Measurements from ENCODE around the gene ANTXR2. TPM values are rescaled to one million over a fixed set of nuclear protein-coding genes. Genes with fewer than 3 reads are reported as not detected.
"Not testable (repeated sequence)": the region's sequence is repeated elsewhere in the genome, so short reads cannot be mapped to it uniquely, and the experiment has no call there.

ANTXR2 gene
- total RNA-seq, 1 donor from 2014 or later = 12.6 TPM

- no peak for FAIRE-seq
Observed at GRCh38 chr4:79998201-79998600, 74.8 kb downstream of the ANTXR2 start.

DNA sequence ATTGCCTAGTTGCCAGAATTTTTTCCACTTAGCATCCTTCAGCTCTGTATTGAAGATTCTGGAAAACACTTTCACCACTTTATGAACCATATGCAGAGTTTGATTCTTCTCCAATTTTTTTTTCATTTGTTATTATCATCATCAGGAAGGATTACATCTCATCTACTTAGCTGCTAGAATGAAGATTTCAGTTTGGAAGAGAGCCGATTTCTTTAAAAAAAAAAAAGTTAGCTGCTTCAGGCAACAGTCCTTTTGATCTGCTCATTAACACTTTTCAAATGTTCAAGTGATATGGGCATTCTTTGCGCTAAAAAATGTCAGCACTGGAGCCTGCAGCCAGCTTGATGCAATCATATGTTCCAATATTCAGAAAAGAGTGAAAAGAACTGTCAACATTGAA lies 76.2 kb downstream of the ANTXR2 start:
- DNase-seq (ENCODE audit: low spot score in 2 of 2) = no peak
- FAIRE-seq = no peak

More at GRCh38 chr4:79998201-79998600, 74.8 kb downstream of the ANTXR2 start:
- DNase-seq (ENCODE audit: low spot score in 2 of 2) = no peak

DNA sequence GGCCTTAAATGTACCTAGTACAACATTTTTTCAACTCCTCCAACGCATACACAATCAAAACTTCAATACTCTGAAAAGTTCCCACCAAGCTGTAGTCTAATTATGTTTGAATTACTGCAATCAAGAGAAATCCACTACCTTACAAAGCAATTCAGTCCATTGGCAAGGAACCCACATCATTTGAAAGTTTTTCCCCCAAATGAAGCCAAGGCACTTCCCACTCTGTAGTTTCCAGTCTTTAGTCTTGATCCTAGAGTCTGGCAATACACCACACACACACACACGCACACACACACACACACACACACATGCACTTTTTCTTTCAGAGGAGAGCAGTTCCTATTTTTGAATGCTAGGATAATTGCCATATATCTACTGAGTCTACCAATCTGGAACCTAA lies 79.6 kb downstream of the ANTXR2 start:
- FAIRE-seq (no peak), DNase-seq (ENCODE audit: low spot score in 2 of 2) (no peak)

DNA sequence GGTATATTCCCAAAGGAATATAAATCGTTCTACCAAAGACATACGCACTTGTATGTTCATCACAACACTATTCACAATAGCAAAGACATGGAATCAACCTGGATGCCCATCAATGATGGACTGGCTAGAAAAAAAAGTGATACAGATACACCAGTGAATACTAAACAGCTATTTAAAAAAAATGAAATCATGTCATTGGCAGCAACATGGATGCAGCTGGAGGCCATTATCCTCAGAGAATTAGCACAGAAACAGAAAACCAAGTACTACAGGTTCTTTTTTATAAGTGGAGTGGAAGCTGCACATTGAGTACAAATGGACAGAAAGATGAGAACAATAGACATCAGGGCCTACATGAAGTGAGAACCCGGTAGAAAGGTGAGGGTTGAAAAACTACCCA lies 81.4 kb downstream of the ANTXR2 start:
- DNase-seq (ENCODE audit: low spot score in 2 of 2) (no peak), FAIRE-seq (no peak)

- DNase-seq (ENCODE audit: low spot score in 2 of 2); FAIRE-seq: not testable (repeated sequence)
Observed at GRCh38 chr4:79991100-79991499, 81.9 kb downstream of the ANTXR2 start.

DNA sequence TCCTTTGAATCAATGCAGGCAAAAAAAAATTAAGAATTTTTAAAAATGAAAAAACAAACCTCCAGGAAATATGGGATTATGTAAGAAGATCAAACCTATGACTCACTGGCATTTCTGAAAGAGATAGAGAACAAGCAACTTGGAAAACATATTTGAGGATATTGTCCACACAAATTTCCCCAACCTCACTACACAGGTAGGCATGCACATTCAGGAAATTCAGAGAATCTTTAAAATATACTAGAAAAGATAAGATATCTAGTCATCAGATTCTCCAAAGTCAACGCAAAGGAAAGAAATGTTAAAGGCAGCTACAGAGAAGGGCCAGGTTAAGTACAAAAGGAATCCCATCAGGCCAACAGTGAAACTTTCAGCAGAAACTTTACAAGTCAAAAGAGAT lies 85.6 kb downstream of the ANTXR2 start:
- FAIRE-seq = no peak

DNA sequence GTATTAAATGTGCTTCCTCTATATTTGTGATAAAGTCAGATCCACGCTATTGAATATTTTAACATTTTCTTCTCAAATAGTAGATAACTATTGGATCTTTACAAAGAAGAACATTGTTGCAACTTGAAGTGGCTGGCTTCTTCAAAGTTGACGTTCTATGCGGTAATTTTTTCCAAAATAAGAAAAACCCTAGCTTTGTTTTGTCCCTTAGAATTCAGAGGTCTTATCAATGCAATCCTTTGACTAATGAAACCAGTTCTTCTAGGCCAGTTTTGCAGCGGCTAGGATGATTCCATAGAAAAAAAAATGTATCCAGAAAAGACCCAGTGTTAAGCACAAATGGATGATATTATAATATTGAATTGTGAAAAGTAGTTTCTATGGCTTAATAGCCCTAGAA lies 89.6 kb downstream of the ANTXR2 start:
- no peak for DNase-seq (ENCODE audit: low spot score in 2 of 2)
- FAIRE-seq = no peak

More for the DNA sequence above, 85.6 kb downstream of the ANTXR2 start:
- no peak for DNase-seq (ENCODE audit: low spot score in 2 of 2)

DNA sequence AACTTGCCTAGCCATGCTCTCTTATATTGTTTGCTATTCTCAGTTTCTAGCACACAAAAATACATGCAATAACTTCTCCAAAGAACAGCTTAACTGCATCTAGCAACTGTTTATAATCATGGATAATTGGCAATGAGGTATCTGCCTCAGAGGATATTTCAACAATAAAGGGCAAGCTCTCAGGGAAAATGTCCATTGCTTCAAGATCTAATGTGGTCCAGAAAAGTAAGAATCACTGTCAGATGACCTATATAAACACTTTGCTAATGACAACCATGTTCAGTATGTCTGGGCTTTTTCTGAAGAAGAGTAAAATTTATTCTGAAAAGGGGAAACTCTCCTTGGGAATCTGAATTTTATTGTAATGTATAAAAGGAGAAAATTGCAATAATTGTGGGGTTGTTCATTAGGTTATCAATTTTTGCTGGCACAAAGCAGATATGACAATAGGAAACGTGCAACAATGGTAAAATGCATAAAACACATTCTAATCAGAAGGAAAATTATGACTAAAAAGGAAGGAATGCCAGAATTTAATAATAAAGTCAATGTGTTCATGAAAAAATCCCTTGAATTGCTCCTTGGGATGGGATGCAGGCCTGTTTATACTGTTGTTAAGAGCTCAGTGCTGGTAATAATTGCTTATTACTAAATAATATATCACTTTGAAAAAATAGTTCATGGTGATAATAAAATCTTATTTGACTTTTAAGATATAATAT lies 90.3 kb downstream of the ANTXR2 start:
- no peak for DNase-seq (ENCODE audit: low spot score in 2 of 2)
- FAIRE-seq = no peak

DNA sequence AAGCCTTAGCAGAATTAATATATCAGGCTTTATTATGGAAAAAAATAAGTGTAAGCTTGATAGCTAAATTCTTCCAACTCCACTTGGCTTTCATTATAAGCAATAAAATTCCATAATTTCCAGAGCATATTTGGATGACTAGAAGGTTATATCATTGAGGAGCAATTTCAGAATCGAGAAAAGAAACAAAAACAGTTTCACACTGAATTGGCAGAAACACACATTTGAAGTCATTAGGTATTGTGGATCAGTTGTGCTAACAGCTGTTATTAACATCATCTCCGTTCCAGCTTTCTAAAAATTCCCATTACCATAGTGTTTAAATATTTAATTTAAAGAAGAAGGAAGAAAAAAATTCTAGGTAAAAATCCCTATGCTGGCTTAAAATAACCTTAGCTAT lies 92.6 kb downstream of the ANTXR2 start:
- no peak for DNase-seq (ENCODE audit: low spot score in 2 of 2)
- FAIRE-seq = no peak

DNA sequence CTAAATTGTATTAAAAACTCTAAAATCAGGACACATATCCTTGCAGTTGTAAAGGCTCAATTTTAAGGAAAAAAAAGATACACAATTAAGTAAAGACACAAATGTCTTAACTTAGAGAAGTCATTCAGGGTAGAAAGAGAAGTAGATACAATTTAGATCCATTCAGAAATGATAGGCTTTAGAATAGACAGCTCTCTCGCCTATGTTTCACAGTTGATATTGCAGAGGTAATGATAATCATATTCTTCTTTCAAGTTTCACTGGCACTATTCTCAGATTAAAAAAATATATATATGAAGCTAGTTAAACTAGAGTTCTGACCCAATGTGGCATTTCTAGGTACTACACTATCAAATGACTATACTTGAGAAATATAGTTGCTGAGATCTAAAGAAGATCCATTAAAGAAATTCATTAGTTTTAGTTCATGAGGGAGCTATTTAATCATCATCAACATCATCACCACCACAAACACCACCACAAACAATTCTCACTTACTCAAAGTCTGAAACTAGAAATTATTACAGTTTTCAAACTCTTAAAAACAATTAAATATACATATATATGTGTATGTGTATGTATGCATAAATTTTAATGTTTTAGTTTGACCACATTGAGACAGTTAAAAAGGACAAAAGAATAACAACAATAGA lies 93.1 kb downstream of the ANTXR2 start:
- FAIRE-seq = no peak
- no peak for DNase-seq (ENCODE audit: low spot score in 2 of 2)

GRCh38 chr4:79977131-79977840 lies 95.7 kb downstream of the ANTXR2 start:
- FAIRE-seq (no peak), DNase-seq (ENCODE audit: low spot score in 2 of 2) (no peak)

DNA sequence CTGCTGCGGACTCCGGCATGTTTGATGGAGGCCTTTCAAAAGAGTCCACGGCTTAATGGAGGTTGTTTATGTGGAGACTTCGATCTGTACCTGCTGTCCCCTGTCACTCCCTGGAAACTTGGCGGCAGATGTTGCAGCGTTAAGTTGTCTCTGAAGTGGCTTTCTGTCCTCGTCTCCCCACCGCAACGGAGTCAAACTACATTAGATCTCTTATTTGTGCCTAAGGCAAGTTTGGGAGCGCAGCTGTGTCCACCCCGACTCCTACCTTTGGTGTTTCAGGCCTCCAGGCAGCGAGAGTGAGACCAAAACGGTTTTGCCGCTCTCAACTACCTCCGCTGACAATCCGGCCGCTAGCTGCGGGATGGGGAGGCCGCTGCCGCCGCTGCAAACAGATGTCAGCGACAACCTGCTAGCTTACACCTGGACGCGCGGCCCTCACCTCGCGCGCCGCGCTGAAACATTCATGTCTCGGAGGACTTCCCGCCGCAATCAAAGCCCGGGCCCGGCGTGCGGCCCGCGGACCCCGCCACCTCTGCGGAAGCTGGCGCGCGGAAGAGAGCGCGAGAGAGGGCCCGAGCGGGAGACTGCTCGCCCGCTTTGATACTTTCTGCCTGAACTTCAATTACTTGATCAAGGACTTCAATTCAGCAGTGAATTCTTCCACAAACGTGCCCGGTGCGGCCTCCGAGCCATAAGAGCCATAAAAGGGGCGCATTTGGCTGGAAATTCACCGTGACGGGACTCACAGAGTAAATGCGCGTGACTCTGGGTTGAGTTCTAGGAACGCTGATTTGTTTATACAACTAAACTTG lies 108.4 kb downstream of the ANTXR2 start:
- no peak for DNase-seq (ENCODE audit: low spot score in 2 of 2)

DNA sequence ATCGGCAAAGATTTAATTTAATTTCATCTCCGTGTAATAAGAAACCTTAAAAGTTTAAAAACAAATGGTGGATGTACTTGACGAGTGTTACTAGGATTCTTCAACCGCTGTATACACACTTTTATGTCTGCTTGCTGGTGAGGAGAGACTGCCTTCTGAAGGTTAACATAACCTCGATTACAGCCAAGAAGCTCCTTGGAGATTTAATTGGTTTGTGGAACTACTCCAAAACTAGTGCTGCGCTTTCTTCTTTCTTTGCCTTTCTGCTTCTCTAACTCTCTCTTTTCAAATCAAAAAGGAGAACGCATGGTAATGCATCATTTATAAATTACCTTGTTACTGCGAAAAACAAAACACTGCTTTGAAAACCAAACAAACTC lies 109.0 kb downstream of the ANTXR2 start:
- FAIRE-seq (no peak), DNase-seq (ENCODE audit: low spot score in 2 of 2) (no peak)

More for the DNA sequence above, 108.4 kb downstream of the ANTXR2 start:
- FAIRE-seq = no peak

DNA sequence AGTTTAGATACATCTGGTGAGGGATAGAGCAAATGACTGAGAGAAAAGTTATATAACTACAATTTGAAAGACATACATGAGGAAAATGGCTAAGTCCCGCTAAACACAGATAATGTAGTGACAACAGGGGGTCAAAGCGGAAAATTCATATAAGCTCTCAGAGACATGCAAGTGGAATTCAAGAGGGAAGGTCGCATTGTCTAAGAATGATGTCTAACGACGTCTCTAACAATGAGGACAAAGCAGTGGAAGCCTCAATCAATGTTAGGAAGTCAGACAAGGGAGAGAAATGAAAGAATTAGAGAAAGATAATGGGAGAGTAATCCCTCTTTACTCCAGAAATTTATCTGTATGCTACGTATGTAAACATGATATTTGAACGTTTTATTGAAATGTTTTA lies 113.4 kb downstream of the ANTXR2 start:
- no peak for DNase-seq (ENCODE audit: low spot score in 2 of 2)
- no peak for FAIRE-seq

DNA sequence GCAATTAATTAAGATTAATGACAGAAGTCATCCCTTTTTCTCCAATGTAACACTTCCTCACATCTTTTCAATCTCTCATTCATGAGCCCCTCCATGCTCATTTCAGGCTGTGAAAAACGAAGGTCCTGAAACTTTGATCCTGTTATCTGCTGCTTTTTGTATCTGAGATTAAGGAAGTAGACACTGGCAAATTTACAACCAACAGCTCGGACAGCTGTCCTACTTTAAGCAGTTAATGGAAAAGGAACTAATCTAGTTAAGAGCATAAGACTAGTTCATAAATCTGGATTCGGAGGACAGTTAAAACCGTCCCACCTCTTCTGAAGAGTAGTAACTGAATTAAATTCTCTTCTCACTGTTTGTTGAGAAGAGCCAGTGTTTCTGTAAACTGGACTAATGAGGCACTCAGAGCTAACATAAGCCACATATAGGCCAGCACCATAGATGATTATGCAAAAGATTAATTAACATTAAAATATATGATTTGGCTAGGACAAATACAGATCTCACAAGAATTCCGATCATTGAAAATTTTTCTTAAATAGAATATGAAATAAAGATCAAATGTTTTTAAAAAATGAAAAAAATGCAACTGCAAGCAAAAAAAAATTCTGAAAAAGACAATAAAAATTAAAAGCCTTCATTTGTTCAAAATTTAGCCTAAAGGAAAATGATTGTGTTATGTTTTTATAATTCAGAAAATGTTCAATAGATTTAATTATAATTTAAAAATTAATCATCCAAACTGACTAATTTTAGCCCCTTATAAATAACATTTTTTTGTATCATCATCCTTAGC lies 114.4 kb downstream of the ANTXR2 start:
- FAIRE-seq = peak; percentile 68

GRCh38 chr4:79949178-79949577 lies 123.9 kb downstream of the ANTXR2 start:
- DNase-seq (ENCODE audit: low spot score in 2 of 2) (no peak), FAIRE-seq (no peak)

More for the DNA sequence above, 114.4 kb downstream of the ANTXR2 start:
- no peak for DNase-seq (ENCODE audit: low spot score in 2 of 2)

GRCh38 chr4:79948739-79949138 lies 124.3 kb downstream of the ANTXR2 start:
- FAIRE-seq = no peak

GRCh38 chr4:79948261-79948660 lies 124.8 kb downstream of the ANTXR2 start:
- DNase-seq (ENCODE audit: low spot score in 2 of 2) = no peak
- no peak for FAIRE-seq

More at GRCh38 chr4:79948739-79949138, 124.3 kb downstream of the ANTXR2 start:
- DNase-seq (ENCODE audit: low spot score in 2 of 2) = no peak

DNA sequence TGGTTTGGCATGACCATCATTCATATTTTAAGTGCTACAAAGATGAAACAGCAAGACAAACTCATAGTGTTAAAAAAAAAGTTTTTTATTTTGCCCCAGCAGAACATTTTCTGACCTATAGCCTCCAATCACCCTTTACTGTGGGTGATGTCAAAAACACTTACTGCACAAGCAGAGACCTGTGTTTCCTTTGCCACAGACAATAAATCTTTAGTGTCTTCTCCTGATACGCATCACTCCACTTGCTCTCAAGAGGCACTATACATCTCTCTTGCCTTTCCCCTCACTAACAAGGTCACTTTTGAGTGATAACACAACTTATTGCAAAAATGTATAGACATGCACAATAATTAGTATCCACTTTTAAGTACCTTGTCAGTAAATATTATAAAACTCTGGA lies 125.6 kb downstream of the ANTXR2 start:
- no peak for DNase-seq (ENCODE audit: low spot score in 2 of 2)
- no peak for FAIRE-seq

DNA sequence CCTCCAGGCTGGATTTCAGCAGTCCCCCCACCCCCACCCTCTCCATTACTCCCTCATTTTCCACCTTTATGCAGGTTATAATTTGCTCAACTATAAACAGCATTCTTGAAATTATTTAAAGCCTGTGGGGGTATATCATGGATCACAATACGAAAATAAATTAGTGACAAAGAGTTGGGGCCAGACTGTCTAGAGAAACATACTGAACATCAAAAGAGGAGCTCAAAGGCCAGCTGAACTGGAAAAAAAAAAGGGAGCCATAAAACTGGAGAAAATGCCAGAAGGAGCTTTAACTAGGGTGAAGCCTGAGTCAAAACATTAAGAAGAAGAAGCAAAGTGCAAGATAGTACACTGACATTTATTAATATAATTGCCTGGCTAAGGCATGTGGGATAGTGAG lies 137.8 kb downstream of the ANTXR2 start:
- DNase-seq (ENCODE audit: low spot score in 2 of 2) = no peak
- FAIRE-seq = no peak

Measured in frontal cortex (tissue), 4 donors.